SJCRH30 (cell line): Measurements from ENCODE around the gene FGF8. TPM values are rescaled to one million over a fixed set of nuclear protein-coding genes. Genes with fewer than 3 reads are reported as not detected.

ENCODE experiments used
- DNase-seq, 2 experiments: peaks; one replicate each; pipeline ENCODE4 v3.0.0-alpha.2; 2015 to 2020
- H3K27ac ChIP-seq: fragments of 250-450 bp; sonication (Bioruptor Pico); 2 replicates; pipeline ENCODE4 v1.5.1; 2020; ENCODE audit warnings: mild to moderate bottlenecking, moderate library complexity
- H3K27me3 ChIP-seq: fragments of 250-450 bp; sonication (Bioruptor Pico); 2 replicates; pipeline ENCODE4 v1.5.1; 2020; ENCODE audit warnings: mild to moderate bottlenecking, moderate library complexity
- H3K36me3 ChIP-seq: fragments of 250-450 bp; sonication (Bioruptor Pico); 2 replicates; pipeline ENCODE4 v1.5.1; 2020; ENCODE audit warnings: mild to moderate bottlenecking, moderate library complexity
- H3K4me1 ChIP-seq: fragments of 250-450 bp; sonication (Bioruptor Pico); 2 replicates; pipeline ENCODE4 v1.5.1; 2020; ENCODE audit warnings: mild to moderate bottlenecking, moderate library complexity
- H3K4me3 ChIP-seq: fragments of 250-450 bp; sonication (Bioruptor Pico); 2 replicates; pipeline ENCODE4 v1.5.1; 2020; ENCODE audit warnings: mild to moderate bottlenecking, moderate library complexity
- H3K9me3 ChIP-seq: fragments of 250-450 bp; sonication (Bioruptor Pico); replicated peaks from 2 replicates; pipeline ENCODE4 v1.5.1; 2020; ENCODE audit warnings: mild to moderate bottlenecking, moderate library complexity
- total RNA-seq: library from RNA; depleted of rRNA; stranded (reverse); fragments of >200 nt; shearing (Covaris generic); gene quantifications from 2 replicates; pipeline ENCODE4 v1.2.3, GENCODE V29; 2014; rRNA removed

Gene FGF8
- total RNA-seq, 1 experiment from 2014 or later, result 115 TPM

DNA sequence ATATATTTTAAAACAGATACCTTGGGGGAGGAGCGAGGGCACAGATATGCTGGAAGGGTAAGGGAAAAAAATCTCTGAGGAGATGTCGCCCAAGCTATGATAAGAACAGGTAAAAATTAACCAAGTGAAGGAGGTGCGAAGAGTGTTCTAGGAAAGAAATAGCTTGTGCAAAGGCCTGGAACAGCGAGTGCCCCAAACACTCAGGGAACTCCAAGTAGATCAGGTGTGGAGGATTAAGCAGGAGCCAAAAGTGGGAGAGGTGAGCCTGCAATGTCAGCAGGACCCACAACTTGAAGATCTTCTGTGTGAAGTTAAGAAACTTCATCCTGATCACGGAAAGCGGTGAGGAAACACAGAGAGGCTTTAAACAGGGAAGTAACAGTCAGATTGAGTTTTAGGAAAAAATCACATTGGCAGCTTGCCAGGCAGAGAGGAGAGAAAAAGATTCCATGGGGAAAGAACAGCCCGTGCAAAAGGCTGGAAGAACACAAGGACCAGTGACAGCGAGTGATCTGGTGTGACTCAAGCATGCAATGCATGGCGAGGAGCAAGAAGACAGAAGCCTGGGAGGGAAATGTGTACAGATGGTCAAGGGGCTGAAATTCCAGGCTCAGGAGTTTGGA, 30.7 kb downstream of the FGF8 start:
- Histone ChIP-seq H3K36me3 (no peaks in the 10 kb centered on the region), H3K27me3 (no peaks in the 10 kb centered on the region), H3K27ac (no peak overlapping the region), H3K9me3 (no peaks in the 10 kb centered on the region), H3K4me3 (no peak overlapping the region), H3K4me1 (peaks cover 46% of the 10 kb centered on the region)
- peak in 1 of 2 experiments; percentile 66 for DNase-seq

- peaks cover 37% of the 10 kb centered on the region for H3K4me1 ChIP-seq
- H3K27ac ChIP-seq, result peak overlapping the region; percentile 41
- H3K9me3 ChIP-seq, result no peaks in the 10 kb centered on the region
- DNase-seq, result peak; percentile 52 to 67
- no peaks in the 10 kb centered on the region for H3K36me3 ChIP-seq
- H3K4me3 ChIP-seq, result no peak overlapping the region
- no peaks in the 10 kb centered on the region for H3K27me3 ChIP-seq
Observed at GRCh38 chr10:101744267-101744666, 31.6 kb downstream of the FGF8 start.

GRCh38 chr10:101741938-101742337, 34.0 kb downstream of the FGF8 start:
- no peaks in the 10 kb centered on the region for H3K9me3 ChIP-seq
- DNase-seq, result no peak
- H3K27me3 ChIP-seq, result no peaks in the 10 kb centered on the region
- peaks cover 26% of the 10 kb centered on the region for H3K4me1 ChIP-seq
- no peak overlapping the region for H3K4me3 ChIP-seq
- H3K36me3 ChIP-seq, result no peaks in the 10 kb centered on the region
- no peak overlapping the region for H3K27ac ChIP-seq

DNA sequence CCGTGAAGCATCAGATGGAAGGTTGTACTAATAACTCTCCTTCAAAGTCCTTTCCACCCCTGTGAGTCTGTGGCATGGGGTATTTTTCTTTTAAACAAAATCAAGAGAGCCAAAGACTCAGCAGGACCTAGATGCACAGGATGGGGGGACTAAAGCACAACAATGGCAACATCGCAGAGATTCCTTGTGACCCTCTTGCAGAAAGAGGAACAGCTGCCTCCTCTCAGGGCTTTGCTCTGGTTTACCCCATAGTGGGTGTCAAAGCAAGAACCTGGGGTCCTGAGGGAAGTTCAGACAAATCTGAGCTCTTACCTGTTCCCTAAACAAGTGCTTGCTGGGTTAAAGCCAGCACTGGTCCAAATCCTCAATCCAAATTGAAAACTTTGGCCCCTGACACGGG, 39.2 kb downstream of the FGF8 start:
- DNase-seq, result peak in 1 of 2 experiments; percentile 56
- no peaks in the 10 kb centered on the region for H3K9me3 ChIP-seq
- no peaks in the 10 kb centered on the region for H3K36me3 ChIP-seq
- no peaks in the 10 kb centered on the region for H3K27me3 ChIP-seq
- 0 out of 2 replicates have a peak, but pooled peaks cover 4% of the 10 kb centered on the region for H3K4me1 ChIP-seq
- no peak overlapping the region for H3K4me3 ChIP-seq
- H3K27ac ChIP-seq, result no peak overlapping the region

DNA sequence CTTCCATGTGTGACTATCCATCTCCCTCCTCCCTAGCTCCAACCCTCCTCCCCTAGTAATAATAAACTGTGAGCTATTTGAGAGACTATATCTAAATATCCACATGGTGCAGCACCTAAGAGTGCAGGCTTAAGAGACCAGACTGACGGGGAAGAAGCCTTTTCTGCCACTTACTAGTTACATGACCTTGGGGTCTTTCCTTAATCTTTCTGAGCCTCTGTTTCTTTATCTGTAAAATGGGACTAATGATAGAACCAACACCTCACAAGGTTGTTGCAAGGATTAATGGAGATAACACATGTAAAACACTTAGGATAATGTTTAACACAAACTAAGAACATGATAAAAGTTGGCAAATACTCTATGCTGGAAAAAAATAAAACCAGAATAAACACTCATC, 43.8 kb downstream of the FGF8 start:
- H3K9me3 ChIP-seq, result no peaks in the 10 kb centered on the region
- H3K27me3 ChIP-seq, result no peaks in the 10 kb centered on the region
- H3K27ac ChIP-seq, result no peak overlapping the region
- no peak overlapping the region for H3K4me3 ChIP-seq
- H3K4me1 ChIP-seq, result 0 out of 2 replicates have a peak, but pooled peaks cover 4% of the 10 kb centered on the region
- no peaks in the 10 kb centered on the region for H3K36me3 ChIP-seq
- DNase-seq, result no peak

GRCh38 chr10:101726115-101726387, 49.9 kb downstream of the FGF8 start:
- DNase-seq, result no peak
- Histone ChIP-seq H3K4me1 (peaks cover 20% of the 10 kb centered on the region), H3K4me3 (no peak overlapping the region), H3K27me3 (no peaks in the 10 kb centered on the region), H3K9me3 (no peaks in the 10 kb centered on the region), H3K27ac (no peak overlapping the region), H3K36me3 (no peaks in the 10 kb centered on the region)

GRCh38 chr10:101725296-101726114, 50.4 kb downstream of the FGF8 start:
- Histone ChIP-seq H3K4me3 (no peak overlapping the region), H3K27ac (peak overlapping the region; percentile 3; the same call in 1 of the 2 replicates), H3K4me1 (peaks cover 20% of the 10 kb centered on the region), H3K9me3 (no peaks in the 10 kb centered on the region), H3K36me3 (no peaks in the 10 kb centered on the region), H3K27me3 (no peaks in the 10 kb centered on the region)
- peak in 1 of 2 experiments; percentile 46 for DNase-seq

GRCh38 chr10:101724446-101724845, 51.5 kb downstream of the FGF8 start:
- H3K4me3 ChIP-seq, result no peak overlapping the region
- no peak overlapping the region for H3K27ac ChIP-seq
- H3K4me1 ChIP-seq, result peaks cover 20% of the 10 kb centered on the region
- no peaks in the 10 kb centered on the region for H3K9me3 ChIP-seq
- DNase-seq, result no peak
- no peaks in the 10 kb centered on the region for H3K27me3 ChIP-seq
- H3K36me3 ChIP-seq, result no peaks in the 10 kb centered on the region

- Histone ChIP-seq H3K4me1 (peaks cover 20% of the 10 kb centered on the region), H3K9me3 (no peaks in the 10 kb centered on the region), H3K27me3 (no peaks in the 10 kb centered on the region), H3K27ac (no peak overlapping the region), H3K36me3 (no peaks in the 10 kb centered on the region), H3K4me3 (no peak overlapping the region)
- no peak for DNase-seq
Observed at GRCh38 chr10:101723176-101723575, 52.7 kb downstream of the FGF8 start.

GRCh38 chr10:101721806-101722205, 54.1 kb downstream of the FGF8 start:
- peaks cover 24% of the 10 kb centered on the region for H3K4me1 ChIP-seq
- H3K4me3 ChIP-seq, result no peak overlapping the region
- no peaks in the 10 kb centered on the region for H3K36me3 ChIP-seq
- no peaks in the 10 kb centered on the region for H3K27me3 ChIP-seq
- DNase-seq, result no peak
- no peak overlapping the region for H3K27ac ChIP-seq
- H3K9me3 ChIP-seq, result no peaks in the 10 kb centered on the region

- Histone ChIP-seq H3K4me3 (no peak overlapping the region), H3K27me3 (no peaks in the 10 kb centered on the region), H3K27ac (no peak overlapping the region), H3K36me3 (no peaks in the 10 kb centered on the region), H3K9me3 (no peaks in the 10 kb centered on the region), H3K4me1 (peaks cover 22% of the 10 kb centered on the region)
- DNase-seq, result no peak
Observed at GRCh38 chr10:101720606-101721230, 55.2 kb downstream of the FGF8 start.

Other genes starting within 250 kb of the FGF8 start
- gene POLL, start 187.9 kb downstream of the FGF8 start, total RNA-seq, result 10.5 and 12.6 TPM in 2 replicates
- 35.7 and 36.2 TPM in 2 replicates for gene DPCD, start 187.8 kb downstream of the FGF8 start, total RNA-seq
- gene FBXW4, start 80.9 kb downstream of the FGF8 start, total RNA-seq, result 38.4 and 39.9 TPM in 2 replicates
- 238 and 287 TPM in 2 replicates for gene NPM3, start 7.3 kb upstream of the FGF8 start, total RNA-seq
- 110 and 132 TPM in 2 replicates for gene OGA, start 42.3 kb upstream of the FGF8 start, total RNA-seq
- 0.81 and 1.1 TPM in 2 replicates for gene KCNIP2, start 67.7 kb upstream of the FGF8 start, total RNA-seq